Inflammatory macrophage (primary cell): Measurements from ENCODE around the gene NPPB.
"Not testable (repeated sequence)": the region's sequence is repeated elsewhere in the genome, so short reads cannot be mapped to it uniquely, and the experiment has no call there.

Experiments used
- DNase-seq, 2 donors: peaks; one replicate each; pipeline ENCODE4 v3.0.0-alpha.2; 2020 to 2022
- total RNA-seq, 18 experiments: gene quantifications; one replicate each; lab custom pipeline; 2026; ENCODE audit warnings: mixed read lengths in 6 of 18, inconsistent platforms in 2 of 18; lab: John Stamatoyannopoulos, UW

The NPPB gene
- 0 to 0.05 (median 0) reads per million in 18 experiments for total RNA-seq

DNA sequence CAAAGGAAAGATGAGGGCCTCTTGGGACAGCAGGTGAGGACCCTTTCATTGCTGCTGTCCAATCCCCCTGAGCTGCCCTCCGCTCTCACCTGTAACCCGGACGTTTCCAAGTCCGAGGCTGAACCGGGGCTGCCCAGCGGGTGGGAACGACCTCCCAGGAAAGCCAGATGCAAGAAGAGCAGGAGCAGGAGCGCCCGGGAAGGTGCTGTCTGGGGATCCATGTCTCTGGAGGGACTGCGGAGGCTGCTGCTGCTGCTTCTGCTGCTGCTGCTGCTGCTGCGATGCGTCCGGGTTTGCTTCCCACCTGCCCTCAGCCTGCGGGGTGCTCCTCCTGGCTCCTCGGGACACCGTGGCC, at the start of gene NPPB:
Gene NPPB (minus strand): TSS at position 333 of the 355 bp plus-strand sequence. CDS start 112 bp downstream, at position 221.
- no peak for DNase-seq

DNA sequence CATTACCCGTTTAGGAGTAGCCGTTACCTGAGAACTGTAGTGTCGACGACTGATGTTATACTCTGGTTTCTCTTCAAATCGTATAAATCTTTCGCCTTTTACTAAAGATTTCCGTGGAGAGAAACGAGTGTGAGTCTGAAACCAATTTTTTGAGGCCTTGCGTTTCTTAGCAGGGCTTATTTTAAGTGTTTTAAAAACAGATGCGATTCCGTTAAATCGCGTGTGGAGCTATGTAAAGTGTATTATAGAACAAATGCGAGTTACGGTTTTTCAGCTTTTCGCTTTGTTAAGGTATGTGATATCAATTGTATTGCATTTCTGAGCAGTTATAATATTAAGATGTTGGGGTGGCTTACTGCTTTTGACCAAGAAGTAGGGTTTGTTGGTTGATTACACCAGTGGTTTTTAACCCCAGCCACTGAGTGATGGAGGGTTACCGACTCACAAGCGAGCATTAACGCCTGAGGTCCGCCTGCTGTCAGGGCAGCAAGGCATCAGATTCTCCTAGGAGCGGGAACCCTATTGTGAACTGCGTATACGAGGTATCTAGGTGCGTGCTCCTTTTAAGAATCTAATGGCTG, 49.4 kb upstream of the NPPB start:
- DNase-seq = peak; percentile 97 to 99

- peak; percentile 96 to 98 for DNase-seq
These were observed 48.7 kb upstream of the NPPB start for GRCh38 chr1:11907275-11908094.

GRCh38 chr1:11906870-11907269, 48.1 kb upstream of the NPPB start:
- DNase-seq = no peak

DNA sequence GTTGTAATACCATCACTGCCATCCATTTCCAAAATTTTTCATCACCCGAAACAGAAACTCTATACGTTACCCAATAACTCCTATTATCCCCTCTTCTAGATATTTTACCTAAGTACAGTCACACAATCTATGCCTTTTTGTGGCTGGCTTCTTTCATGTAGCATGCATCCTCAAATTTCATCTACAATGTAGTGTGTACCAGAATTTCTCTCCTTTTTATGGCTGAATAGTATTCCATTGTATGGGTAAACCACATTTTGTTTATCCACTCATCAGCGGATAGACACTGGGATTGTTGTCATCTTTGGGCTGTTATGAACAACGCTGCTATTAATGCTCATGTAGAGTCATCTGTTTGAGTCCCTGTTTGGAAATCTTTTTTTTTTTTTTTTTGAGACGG, 46.2 kb upstream of the NPPB start:
- DNase-seq = no peak

- DNase-seq = not testable (repeated sequence)
These were observed 45.4 kb upstream of the NPPB start for GRCh38 chr1:11904156-11904555.

GRCh38 chr1:11903210-11903609, 44.5 kb upstream of the NPPB start:
- DNase-seq = no peak

GRCh38 chr1:11901446-11901845, 42.7 kb upstream of the NPPB start:
- not testable (repeated sequence) for DNase-seq

GRCh38 chr1:11898831-11899467, 40.2 kb upstream of the NPPB start:
- DNase-seq = no peak

GRCh38 chr1:11898086-11898785, 39.5 kb upstream of the NPPB start:
- DNase-seq = no peak

DNA sequence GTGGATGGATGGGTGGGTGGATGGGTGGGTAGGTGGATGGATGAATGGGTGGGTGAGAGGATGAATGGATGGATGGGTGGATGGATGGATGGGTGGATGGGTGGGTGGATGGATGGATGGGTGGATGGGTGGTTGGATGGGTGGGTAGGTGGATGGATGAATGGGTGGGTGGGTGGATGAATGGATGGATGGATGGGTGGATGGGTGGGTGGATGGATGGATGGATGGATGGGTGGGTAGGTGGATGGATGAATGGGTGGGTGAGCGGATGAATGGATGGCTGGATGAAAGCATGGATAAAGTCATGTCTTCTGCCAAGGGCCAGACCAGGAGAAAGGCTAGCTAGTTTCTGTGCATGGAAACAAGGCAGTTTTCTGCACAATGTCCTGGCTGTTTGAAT, 35.8 kb upstream of the NPPB start:
- not testable (repeated sequence) for DNase-seq

DNA sequence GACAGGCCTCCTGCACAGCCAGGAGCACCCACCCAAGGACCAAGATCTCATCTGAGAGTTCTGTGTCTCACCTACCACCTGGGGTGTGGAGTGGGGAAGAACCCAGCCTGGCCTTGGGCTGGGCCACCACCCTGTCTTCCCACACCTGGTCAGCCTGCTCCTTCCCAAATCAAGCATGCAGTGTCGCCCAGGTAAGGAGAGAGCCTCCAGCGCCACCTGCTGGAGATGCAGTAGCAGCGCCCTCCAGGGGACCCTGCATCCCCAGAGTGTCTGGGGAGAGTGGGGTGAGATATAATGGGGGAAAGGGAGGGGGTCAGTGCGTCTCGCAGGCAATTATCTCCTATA, 35.1 kb upstream of the NPPB start:
- peak; percentile 10 to 51 for DNase-seq

GRCh38 chr1:11891433-11892186, 32.9 kb upstream of the NPPB start:
- DNase-seq = no peak

DNA sequence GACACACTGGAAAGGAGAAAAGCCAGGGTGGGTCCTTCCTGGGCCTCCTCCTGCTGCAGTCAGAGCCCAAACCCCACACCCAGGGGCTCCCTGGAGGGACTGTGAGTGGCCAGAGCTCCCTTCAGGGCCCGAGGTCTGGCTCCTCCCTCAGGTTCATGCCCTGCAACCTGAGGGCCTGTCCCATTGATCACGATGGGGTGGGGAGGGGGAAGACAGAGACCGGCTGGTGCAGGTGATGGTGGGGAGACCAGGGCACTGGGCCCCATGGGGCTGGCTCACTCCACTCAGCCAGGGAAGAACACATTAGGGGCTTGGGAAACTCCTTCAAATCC, 30.1 kb upstream of the NPPB start:
- DNase-seq = no peak

DNA sequence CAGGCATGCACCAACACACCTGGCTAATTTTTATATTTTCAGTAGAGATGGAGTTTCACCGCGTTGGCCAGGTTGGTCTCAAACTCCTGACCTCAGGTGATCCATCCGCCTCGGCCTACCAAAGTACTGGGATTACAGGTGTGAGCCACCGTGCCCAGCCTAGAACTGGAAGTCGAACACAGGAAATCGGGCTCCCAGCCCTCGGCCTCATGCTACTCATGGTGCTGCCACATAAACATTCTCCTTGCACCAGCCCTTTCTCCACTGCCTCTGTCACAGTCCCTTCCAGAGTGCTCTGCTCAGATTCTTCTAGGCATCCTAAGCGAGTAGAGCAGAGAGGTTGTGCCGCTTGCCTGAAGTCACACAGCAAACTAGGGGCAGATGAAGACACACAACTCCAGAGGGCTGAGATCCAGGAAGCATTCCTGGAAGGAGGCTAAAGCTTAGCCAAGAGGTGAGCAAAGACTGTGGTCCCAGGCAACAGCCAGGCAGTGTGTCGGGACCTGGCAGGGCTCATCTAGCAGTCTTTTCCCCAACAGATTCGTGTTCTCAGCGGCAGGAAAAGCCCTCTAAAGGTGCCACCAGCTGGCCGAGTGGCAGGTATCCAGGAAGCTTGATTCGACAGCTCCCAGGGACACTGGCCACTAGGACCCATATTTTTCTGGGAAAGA, 29.6 kb upstream of the NPPB start:
- no peak for DNase-seq

- no peak for DNase-seq
These were observed 28.9 kb upstream of the NPPB start for GRCh38 chr1:11887666-11888007.

GRCh38 chr1:11886986-11887665, 28.4 kb upstream of the NPPB start:
- no peak for DNase-seq

GRCh38 chr1:11885916-11886315, 27.2 kb upstream of the NPPB start:
- no peak for DNase-seq

- DNase-seq = peak; percentile 4 to 45
These were observed 24.2 kb upstream of the NPPB start for GRCh38 chr1:11882814-11883538.

- DNase-seq = no peak
These were observed 23.1 kb upstream of the NPPB start for GRCh38 chr1:11881749-11882441.
